NB4 (cell line): ENCODE results near the gene FMOD.

Experiments
- CTCF ChIP-seq: IDR thresholded peaks from one replicate; pipeline ENCODE4 v1.5.1; 2012; ENCODE audit warnings: low read depth, low read length
- MAX ChIP-seq: IDR thresholded peaks from 2 replicates; pipeline ENCODE4 v1.6.1; 2011; ENCODE audit warnings: low read depth, low read length
- MYC ChIP-seq: IDR thresholded peaks from 2 replicates; pipeline ENCODE4 v1.6.1; 2011; ENCODE audit warnings: low read depth, low read length
- POLR2A ChIP-seq: IDR thresholded peaks from 2 replicates; pipeline ENCODE4 v1.6.1; 2011; ENCODE audit warnings: mild to moderate bottlenecking; ENCODE audit not compliant: insufficient read length; ENCODE audit errors: extremely low read depth

- no peak for TF ChIP-seq CTCF
- no peak for TF ChIP-seq POLR2A
- no peak for TF ChIP-seq MAX
- no peak for TF ChIP-seq MYC
Measured at GRCh38 chr1:203331224-203331623, 19.7 kb downstream of the FMOD start.
